HG02970 (cell line): ENCODE measurements around the gene USP20.
"Not testable (repeated sequence)": the region's sequence is repeated elsewhere in the genome, so short reads cannot be mapped to it uniquely, and the experiment has no call there.

Experiments
- ATAC-seq: cut with Tn5 transposase; IDR thresholded peaks from one replicate; pipeline ENCODE4 v1.9.1; 2021; ENCODE audit warnings: mild to moderate bottlenecking, moderate library complexity, moderate number of reproducible peaks; ENCODE audit not compliant: unreplicated experiment, low FRiP score

The USP20 gene

GRCh38 chr9:129887334-129888292, 52.4 kb downstream of the USP20 start:
- ATAC-seq: no peak

GRCh38 chr9:129888293-129889121, 53.2 kb downstream of the USP20 start:
- peak; percentile 50 for ATAC-seq

- ATAC-seq: no peak
These were observed 54.1 kb downstream of the USP20 start for GRCh38 chr9:129889122-129889940.

GRCh38 chr9:129889941-129890717, 54.9 kb downstream of the USP20 start:
- ATAC-seq: no peak

GRCh38 chr9:129890718-129891299, 55.6 kb downstream of the USP20 start:
- ATAC-seq: not testable (repeated sequence)

- no peak for ATAC-seq
These were observed 56.3 kb downstream of the USP20 start for GRCh38 chr9:129891569-129891968.

- ATAC-seq: no peak
These were observed 59.0 kb downstream of the USP20 start for GRCh38 chr9:129894120-129894823.

GRCh38 chr9:129895376-129896268, 60.4 kb downstream of the USP20 start:
- no peak for ATAC-seq

GRCh38 chr9:129897263-129897662, 62.0 kb downstream of the USP20 start:
- no peak for ATAC-seq

GRCh38 chr9:129898185-129898584, 62.9 kb downstream of the USP20 start:
- ATAC-seq: no peak

GRCh38 chr9:129899620-129900019, 64.4 kb downstream of the USP20 start:
- no peak for ATAC-seq

GRCh38 chr9:129900263-129901027, 65.2 kb downstream of the USP20 start:
- ATAC-seq: peak; percentile 79

GRCh38 chr9:129901993-129902739, 66.9 kb downstream of the USP20 start:
- ATAC-seq: no peak

GRCh38 chr9:129902740-129903134, 67.5 kb downstream of the USP20 start:
- ATAC-seq: no peak

- ATAC-seq: no peak
These were observed 69.5 kb downstream of the USP20 start for GRCh38 chr9:129904734-129905133.

- ATAC-seq: no peak
These were observed 71.0 kb downstream of the USP20 start for GRCh38 chr9:129906298-129906697.
